Choroid plexus epithelial cell (primary cell): ENCODE results near the gene SCO1.

Experiments used
- DNase-seq: peaks from one replicate; pipeline ENCODE4 v3.0.0-alpha.2; 2010; ENCODE audit warnings: low read depth
- H3K4me3 ChIP-seq: 2 replicates; pipeline ENCODE4 v1.5.1; 2011; ENCODE audit warnings: low read depth, mild to moderate bottlenecking, control low read depth, low read length, moderate library complexity
- TF ChIP-seq, protein P1 (sequence below): conservative IDR thresholded peaks from 2 replicates; pipeline ENCODE4 v1.5.1; 2011; ENCODE audit warnings: low read depth, mild to moderate bottlenecking, control low read depth, inconsistent platforms, low read length, moderate library complexity

SCO1 gene

DNA sequence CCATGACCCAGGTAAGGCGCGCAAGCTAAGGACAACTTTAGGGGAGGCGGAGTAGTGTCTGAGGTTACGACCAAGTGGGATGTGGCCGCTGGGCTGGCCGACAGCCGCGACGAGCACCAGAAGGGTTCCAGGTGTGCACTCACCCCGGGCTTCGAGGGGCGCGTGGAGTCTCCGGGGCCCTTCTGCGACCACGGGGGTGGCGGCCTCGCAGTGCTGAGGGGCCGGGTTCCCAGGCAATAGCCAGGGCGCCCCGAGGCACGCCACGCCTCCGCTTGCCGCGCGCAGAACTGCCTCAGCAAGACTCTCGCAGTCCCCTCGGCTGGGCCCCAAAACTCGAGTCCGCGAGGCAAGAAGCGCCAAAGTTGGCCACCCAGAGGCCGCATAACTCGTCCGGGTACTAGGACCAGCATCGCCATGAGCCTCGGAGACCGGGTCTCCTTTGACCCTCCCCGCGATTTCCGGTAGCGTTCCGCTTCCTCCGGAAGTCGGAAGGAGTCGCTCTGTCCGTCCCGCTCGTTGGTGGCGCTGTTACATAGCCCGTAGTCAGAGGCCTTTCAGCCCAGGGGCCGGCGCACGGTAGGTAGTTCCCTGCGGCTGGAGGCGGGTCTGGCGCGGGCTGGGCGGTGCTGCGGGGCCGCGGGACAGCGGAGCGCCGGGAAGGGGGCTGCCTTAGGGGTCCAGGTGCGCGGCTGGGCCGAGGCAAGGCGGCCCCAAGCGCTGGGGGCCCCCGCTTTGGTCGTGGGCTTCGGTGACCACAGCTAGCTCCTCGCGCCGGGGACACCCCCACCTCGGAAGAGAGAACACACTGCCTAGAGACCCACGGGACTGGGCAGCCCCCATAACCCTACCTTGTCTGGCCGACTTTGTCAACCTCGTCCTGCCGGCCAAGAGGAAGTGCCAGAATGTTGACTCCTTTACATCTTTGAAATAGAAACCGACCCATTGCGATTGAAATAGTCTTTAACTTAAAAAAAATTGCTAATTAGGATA, at the start of gene SCO1, which contains the start of gene ADPRM:
SCO1 (minus strand) TSS at position 442 of the 990 bp plus-strand sequence; CDS start at position 416, 26 bp downstream.
ADPRM (plus strand) TSS at position 503 of the 990 bp plus-strand sequence. CDS start 7,333 bp downstream, outside the sequence.
- H3K4me3 ChIP-seq: peak within 1 kb of the TSS; percentile 89
- DNase-seq: peak; percentile 94
- TF ChIP-seq, protein P1, sequence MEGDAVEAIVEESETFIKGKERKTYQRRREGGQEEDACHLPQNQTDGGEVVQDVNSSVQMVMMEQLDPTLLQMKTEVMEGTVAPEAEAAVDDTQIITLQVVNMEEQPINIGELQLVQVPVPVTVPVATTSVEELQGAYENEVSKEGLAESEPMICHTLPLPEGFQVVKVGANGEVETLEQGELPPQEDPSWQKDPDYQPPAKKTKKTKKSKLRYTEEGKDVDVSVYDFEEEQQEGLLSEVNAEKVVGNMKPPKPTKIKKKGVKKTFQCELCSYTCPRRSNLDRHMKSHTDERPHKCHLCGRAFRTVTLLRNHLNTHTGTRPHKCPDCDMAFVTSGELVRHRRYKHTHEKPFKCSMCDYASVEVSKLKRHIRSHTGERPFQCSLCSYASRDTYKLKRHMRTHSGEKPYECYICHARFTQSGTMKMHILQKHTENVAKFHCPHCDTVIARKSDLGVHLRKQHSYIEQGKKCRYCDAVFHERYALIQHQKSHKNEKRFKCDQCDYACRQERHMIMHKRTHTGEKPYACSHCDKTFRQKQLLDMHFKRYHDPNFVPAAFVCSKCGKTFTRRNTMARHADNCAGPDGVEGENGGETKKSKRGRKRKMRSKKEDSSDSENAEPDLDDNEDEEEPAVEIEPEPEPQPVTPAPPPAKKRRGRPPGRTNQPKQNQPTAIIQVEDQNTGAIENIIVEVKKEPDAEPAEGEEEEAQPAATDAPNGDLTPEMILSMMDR: peak; percentile 58

DNA sequence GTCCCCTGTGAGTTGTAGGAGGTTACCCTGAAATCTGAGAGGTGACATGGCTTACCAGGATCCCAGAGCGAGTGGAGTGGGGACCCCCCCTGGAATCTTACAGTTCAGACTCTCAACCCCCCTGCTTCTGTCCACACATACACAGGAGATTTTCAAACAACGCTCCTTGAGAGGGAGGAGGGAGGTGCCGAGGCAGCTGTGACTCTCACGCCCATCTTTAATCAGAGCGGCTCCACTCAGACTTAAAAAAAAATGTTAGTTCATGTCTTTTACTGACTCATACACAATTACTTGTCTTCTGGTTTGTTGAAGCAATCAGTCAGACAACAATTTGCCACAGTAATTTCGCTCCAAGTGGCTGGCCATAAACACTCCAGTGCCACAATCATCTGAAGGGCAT, 47.9 kb upstream of the SCO1 start:
- H3K4me3 ChIP-seq: no peak overlapping the region
- no peak for DNase-seq
- TF ChIP-seq, protein P1: no peak

DNA sequence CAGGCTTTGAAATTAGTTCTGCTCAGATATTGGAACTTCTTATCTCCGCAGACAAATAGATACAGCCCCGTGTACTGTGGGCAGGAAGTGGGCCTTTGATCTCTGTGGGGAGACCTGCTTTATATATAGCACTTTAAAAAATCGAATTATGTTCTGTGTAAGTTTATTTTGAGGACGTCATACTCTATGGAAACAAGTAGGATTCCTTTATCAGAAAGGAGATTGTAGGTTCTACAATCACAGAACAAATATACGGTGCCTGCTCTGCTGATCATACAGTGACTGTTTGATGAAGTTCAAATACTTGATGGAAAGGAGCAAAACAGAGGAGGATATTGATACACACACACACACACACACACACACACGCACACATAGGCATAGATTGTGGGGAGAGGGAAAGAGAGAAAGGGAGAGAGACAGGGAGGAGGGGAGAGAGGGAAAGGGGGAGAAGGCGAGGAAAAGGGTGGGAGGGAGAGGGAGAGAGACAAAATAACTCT, 47.2 kb upstream of the SCO1 start:
- no peak for DNase-seq
- no peak overlapping the region for H3K4me3 ChIP-seq
- TF ChIP-seq, protein P1: no peak

DNA sequence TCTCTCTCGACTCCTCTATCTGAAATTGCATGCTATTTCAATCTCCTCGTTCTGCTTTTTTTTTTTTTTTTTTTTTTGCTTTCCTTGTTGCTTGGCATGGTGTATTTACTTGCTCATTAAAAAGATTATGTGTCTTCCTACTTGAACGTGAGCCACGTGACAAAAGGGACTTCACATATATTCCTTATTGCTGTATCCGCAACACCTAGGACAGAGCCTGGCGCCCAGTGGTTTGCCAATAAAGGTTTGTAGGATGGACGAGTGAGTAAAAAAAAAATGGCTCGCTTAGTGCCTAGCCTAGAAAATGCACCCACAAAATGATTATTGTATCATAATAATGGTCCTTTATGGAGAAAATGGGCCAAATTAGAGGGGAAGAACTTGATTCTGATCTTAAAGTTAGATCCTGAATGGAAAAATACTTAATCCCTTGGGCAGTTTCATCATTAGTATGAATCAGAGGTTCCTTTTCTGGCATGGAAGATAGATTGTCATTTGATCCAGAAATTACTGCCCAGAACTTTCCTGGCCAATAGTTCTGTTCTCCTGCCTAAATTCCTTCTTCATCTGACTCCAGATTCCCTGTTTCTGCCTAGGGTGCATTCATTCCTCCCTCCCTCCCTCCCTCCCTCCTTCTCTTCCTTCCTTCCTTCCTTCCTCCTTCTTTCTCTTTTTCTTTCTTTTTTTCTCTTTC, 46.1 kb upstream of the SCO1 start:
- TF ChIP-seq, protein P1: no peak
- H3K4me3 ChIP-seq: no peak overlapping the region
- peak; percentile 26 for DNase-seq

DNA sequence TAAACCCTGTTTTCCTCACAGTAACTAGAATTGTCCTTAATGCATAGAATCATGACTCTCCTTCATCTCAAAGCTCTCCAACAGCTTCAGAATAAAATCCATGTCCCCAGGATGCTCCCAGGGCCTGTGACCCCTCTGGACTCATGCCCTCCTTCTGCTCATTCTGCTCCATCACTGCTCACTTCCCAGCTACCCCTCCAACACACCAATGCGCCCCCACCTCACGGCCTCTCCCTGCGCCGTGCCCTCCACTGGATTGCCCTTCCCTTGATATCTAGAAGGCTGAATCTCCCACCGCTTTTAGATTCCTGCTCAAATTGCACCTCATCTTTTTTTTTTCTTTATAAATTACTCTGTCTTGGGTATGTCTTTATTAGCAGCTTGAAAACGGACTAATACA, 45.1 kb upstream of the SCO1 start:
- no peak for DNase-seq
- no peak overlapping the region for H3K4me3 ChIP-seq
- TF ChIP-seq, protein P1: no peak

DNA sequence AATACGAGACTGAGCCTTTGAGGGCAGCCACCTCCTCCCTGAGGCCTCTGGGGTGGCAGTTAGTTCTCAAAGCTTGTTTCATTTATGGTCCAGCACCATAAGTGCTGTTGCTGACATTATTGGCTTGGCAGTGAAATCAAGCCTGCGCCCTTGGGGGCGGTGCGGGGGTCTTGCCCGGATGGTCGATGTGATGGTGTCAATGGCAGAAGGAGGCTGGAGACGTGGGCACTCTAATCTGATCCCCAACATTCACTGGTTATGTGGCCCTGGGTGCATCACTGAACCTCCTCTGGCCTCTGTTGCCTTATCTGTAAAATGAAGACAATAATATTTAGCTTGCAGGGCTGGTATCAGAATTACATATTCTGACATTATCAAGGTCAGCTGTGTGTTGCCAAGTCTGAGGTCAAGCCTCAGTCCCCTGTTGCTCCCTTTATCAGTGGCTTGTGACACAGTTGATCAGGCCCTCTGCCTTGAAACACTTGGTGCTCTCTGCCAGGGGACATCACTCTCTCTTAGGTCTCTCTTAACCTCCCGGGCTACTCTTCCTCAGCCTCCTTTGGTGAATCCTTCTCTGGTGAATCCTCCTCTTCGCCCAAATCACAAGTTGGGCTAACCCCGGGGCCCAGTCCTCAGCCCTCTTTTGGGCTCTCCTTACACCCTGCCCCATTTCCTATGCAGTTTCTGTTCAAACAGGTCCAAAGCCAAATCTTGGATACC, 44.2 kb upstream of the SCO1 start:
- no peak for DNase-seq
- TF ChIP-seq, protein P1: no peak
- H3K4me3 ChIP-seq: no peak overlapping the region
